H1 (cell line): Measurements from ENCODE around the gene MEST.
A peak's percentile ranks its signal among the peaks of the same experiment; 100 is the strongest.

Experiments
- BRCA1 ChIP-seq: IDR thresholded peaks from 2 replicates; pipeline ENCODE4 v1.6.1; 2012; ENCODE audit warnings: low read depth, low read length, improper control_type of control experiment
- FOSL1 ChIP-seq: IDR thresholded peaks from 2 replicates; pipeline ENCODE4 v1.6.1; 2011; ENCODE audit warnings: mild to moderate bottlenecking, low read depth, low read length, moderate library complexity; ENCODE audit not compliant: insufficient read depth
- HDAC6 ChIP-seq: IDR thresholded peaks from one replicate; pipeline ENCODE4 v1.7.1; 2012; ENCODE audit warnings: low read depth, mild to moderate bottlenecking, inconsistent platforms, low read length, moderate library complexity
- RAD21 ChIP-seq, 2 experiments: IDR thresholded peaks in 1 of 2; conservative IDR thresholded peaks in 1 of 2; 2 replicates each; pipeline ENCODE4 v1.6.1; 2011; ENCODE audit warnings: low read depth in 2 of 2, low read length in 2 of 2, improper control_type of control experiment in 1 of 2, inconsistent platforms in 1 of 2, mild to moderate bottlenecking in 1 of 2, moderate library complexity in 1 of 2
- TBP ChIP-seq: IDR thresholded peaks from 2 replicates; pipeline ENCODE4 v1.6.1; 2011; ENCODE audit warnings: low read depth, low read length, improper control_type of control experiment

GRCh38 chr7:130491841-130492522 is at the start of gene MEST:
- no peak for TF ChIP-seq FOSL1
- no peak for TF ChIP-seq HDAC6
- no peak for TF ChIP-seq RAD21 (IDR thresholded peaks at IDR 0.05 in 1 of 2, conservative IDR thresholded peaks at IDR 0.05 in 1 of 2; ENCODE audit: low read depth in 2 of 2, low read length in 2 of 2)
- peak; percentile 32; the same call in 1 of the 2 replicates for TF ChIP-seq TBP
- no peak for TF ChIP-seq BRCA1
